Stimulated activated CD4-positive, alpha-beta T cell treated with anti-CD3 and anti-CD28 coated beads, TNF-alpha, amount 100 ng/mL, for 48 hours (primary cell): ENCODE measurements around the gene USP8.

Experiments
- DNase-seq, 3 donors: peaks; one replicate each; pipeline ENCODE4 v3.0.0-alpha.2; 2020; ENCODE audit warnings: low read depth in 3 of 3

The USP8 gene

GRCh38 chr15:50542887-50543210, 118.6 kb downstream of the USP8 start:
- DNase-seq, result no peak

GRCh38 chr15:50543556-50543955, 119.4 kb downstream of the USP8 start:
- no peak for DNase-seq

GRCh38 chr15:50544368-50544767, 120.2 kb downstream of the USP8 start:
- no peak for DNase-seq

GRCh38 chr15:50546566-50546965, 122.4 kb downstream of the USP8 start, which contains the start of gene USP50:
Gene USP50, minus strand, starts transcription at chr15:50546666. Its CDS starts 141 bp downstream, at chr15:50546525.
- no peak for DNase-seq

- DNase-seq, result no peak
Measured at GRCh38 chr15:50549326-50549725, 125.1 kb downstream of the USP8 start.

GRCh38 chr15:50552238-50552637, 128.0 kb downstream of the USP8 start:
- no peak for DNase-seq

- no peak for DNase-seq
Measured at GRCh38 chr15:50556642-50557371, 132.6 kb downstream of the USP8 start.

GRCh38 chr15:50558012-50558411, 133.8 kb downstream of the USP8 start:
- DNase-seq, result no peak

GRCh38 chr15:50562735-50563640, 138.8 kb downstream of the USP8 start:
- no peak for DNase-seq

- no peak for DNase-seq
Measured at GRCh38 chr15:50563756-50564155, 139.6 kb downstream of the USP8 start.
